D341Med (cell line): ENCODE results near the gene VIPR2.

Experiments
- DNase-seq: peaks from one replicate; pipeline ENCODE4 v3.0.0; 2012; ENCODE audit warnings: low spot score

Gene VIPR2

DNA sequence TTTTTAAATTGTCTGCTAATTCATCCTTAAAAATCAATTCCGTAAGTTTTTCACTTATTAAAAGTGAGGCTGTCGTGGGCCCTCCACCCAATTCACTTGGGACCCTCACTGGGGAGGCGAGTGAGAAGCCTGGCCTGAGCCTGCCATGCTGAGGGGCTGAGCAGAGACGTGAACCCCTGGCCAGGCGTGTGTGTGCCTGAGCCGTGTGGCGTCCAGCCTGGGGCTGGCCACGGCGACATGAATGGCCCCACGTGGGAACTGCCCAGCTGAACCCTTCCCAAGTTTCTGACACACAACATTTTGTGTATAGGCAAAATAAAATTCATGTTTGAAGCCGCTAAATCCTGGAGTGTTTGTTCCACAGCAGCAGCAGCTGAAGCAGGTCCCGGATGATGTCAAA is 13.0 kb upstream of the VIPR2 start:
- no peak for DNase-seq

DNA sequence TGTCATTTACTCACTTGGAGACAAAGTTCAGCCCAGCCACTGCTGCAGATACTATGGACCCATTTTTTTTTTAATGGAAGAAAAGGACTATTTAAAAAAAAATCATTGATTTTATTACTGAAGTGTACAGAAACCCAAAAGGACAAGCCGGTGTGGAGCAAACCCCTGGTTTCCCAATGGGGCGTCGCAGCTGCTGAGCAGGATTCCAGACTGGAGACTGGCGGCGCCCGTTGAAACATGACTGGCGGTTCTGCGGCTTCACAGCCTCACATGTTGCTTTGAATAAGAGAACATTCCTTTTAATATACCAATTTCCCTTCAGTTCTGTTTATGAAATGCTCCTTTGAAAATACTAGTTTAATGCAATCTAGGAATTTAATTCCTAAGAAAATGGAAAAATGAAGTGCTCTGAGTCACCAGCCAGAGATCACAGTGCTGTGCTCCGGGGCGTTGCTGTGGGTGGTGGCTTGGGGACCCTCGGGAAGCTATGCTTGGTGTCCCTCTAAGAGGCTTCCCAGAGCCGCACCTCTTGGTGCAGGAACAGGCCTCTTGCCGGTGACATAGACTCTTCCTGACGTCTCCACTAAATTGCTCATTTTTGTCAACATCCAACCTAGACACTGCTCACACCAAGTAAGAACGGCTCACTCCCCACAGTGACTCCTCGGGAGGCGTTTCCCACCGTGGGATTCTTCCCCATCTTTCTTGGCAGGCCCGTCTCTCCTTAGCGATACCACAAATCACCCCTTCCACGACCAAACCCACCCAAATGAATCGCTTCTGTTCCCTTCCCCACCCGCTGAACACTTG is 12.0 kb upstream of the VIPR2 start:
- no peak for DNase-seq

DNA sequence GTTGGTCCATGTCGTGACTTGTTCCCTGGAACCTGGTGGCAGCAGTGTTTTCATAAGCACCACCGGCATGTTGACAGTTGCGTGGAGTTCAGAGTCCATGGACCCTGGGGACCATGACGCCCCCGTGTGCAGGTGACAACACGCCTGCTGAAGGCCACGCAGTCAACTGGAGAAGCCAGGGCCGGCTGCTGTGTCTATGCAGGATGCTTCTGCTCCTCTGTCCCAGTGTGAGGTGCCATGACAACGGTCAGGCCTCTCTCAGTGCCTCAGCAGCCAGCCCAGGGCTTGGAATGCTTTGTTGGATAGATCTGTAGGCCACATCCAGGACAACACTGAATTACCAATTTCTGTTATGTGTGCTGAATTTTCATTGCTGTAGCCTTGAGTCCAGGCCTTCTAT is 10.7 kb upstream of the VIPR2 start:
- no peak for DNase-seq

DNA sequence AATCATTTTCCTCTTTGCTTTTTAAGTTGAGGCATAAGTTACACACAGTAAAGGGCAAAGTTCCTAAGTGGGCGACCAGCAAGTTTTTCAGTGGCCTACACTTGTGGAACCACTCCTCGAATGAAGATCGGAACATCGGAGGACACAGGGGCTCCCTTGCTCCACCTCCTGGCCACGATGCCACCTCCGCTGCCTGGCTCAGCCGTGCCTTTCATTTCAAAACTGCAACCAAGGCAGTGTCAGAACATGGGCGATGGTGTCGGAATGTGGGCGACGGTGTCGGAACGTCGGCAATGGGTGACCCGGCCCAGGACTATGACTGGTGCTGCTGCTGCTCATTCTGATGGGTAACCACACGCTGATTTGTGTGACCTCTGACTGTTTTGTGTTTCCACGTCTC is 9.6 kb upstream of the VIPR2 start:
- no peak for DNase-seq

DNA sequence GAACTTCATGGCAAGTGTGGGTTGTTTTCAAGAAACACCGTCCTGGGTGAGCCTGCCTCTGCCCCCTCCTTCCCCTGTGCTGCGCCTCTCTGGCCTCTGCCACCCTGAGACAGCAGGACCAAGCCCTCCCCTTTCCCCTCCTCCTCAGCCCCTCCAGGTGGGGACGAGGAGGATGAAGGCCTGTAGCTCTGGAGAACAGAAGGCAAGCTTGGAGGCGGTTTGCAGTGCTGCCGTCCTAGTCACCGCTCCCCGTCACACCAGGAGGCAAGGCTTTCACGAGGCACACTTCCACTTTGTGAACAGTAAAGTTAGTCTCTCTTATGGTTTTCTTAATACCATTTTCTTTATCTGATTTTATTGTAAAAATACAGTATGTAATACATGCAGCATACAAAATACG is 8.8 kb upstream of the VIPR2 start:
- DNase-seq, result no peak

DNA sequence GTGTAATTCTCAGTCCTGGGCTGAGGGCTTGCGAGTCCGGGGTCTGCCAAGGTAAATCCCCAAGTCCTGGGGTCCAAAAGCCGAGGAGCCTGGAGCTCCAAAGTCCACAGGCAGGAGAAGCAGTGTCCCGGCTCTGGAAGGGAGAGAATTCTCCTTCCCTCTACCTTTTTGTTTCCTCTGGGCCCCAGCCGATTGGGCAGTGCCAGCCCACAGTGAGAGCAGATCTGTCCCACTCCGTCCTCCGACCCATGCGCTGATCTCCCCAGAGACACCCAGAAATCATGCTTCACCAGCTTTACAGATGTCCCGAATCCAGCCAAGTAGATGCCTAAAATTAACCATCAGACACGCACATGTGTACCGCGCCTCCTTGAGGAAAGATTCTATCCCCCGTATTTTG is 8.1 kb upstream of the VIPR2 start:
- DNase-seq, result no peak

DNA sequence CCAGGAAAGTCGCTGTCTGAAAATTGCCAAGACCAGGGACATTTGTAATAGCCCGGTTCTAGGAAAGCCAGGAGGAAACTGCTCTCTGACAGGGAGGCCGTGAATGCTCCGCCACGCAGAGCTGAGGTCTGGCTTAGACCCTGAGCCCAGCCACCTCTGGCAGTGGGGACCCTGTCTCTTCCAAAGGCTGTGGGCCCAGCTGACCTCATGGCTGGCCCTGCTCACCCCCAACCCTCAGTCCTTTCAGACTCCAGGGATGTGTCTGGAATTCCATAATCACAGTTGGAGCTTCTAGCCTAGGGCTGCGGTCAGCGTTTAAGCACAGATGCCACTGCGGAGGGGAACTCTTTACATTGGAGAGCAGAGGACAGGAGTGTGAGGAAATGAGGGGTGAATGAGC is 6.6 kb upstream of the VIPR2 start:
- no peak for DNase-seq

DNA sequence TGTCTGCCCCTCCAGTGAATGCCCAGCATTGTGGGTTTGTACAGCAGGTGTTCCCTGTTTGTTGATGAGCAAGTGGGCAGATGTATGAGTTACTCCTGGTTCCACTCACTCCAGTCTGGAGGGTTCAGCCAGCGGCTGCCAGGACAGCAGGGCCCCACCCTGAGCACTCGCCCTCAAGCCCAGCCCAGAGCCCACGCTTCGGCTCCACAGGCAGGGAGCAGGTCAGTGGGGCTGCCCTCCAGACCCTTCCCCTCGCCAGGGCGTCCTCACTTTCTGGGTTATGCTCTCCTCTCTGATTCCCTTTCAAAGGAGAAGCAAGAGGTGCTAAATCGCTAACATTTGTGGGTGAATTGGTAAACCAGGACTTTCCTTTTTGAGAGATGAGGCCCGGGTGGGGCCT is 4.8 kb upstream of the VIPR2 start:
- no peak for DNase-seq

DNA sequence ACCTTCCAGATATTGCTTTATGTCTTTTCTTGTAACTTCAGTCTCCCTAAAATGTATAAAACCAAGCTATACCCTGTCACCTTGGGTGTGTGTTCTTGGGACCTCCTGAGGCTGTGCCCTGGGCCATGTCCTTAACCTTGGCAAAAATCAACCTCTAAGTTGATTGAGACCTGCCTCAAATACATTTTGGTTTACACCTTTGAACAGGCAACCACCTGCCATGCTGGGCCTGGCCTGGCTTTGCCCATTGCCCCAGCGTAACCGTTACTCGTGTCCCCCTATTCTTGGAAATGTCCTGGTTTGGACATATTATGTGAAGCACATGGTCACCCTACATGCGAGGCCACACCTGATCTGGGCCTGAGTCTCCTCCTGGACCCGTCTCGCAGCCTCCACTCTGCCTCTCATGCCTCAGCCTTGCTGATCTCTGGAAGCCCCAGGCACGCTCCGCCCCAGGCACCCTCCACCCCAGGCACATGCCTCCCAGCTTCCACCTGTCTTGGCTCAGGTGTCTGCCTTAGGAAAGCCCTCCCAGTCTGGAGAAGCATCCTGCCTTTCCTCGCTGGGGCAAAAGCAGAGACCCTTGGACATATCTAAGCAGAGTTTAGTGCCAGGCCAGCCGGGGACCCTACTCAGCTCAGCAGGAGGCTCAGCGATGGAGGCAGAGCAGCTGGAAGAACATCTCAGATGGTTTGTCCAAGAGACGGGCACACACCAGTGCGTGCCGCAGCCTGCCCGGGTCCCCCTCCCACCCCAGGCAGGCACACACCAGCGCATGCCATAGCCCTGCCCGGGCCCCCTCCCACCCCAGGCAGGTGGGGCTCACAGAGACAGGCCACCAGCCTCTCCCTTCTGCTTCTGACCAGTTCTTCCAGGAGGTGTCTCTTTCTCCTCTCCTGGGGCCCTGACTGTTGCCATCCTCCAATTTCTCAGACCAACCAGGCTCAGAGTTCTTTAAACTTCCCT is 4.0 kb upstream of the VIPR2 start:
- DNase-seq, result no peak

DNA sequence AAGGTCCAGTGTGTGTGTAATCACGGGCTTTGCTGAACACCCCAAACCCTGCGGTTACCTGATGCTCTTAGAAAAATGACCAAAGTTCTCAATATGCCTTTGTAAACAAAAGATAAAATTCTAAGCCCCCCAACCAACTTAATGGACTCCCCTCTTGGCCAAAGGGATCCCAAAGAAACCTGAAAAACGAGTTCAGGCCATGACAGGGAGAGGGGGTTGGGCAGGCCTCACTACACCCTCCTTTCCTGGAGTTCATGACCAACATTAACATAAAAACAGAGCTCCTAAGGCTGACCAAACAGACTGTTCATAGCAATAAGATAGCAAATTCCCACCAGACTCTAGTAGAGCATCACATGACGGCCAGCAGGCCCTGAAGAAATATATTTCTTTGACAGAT is 3.0 kb upstream of the VIPR2 start:
- DNase-seq, result no peak

DNA sequence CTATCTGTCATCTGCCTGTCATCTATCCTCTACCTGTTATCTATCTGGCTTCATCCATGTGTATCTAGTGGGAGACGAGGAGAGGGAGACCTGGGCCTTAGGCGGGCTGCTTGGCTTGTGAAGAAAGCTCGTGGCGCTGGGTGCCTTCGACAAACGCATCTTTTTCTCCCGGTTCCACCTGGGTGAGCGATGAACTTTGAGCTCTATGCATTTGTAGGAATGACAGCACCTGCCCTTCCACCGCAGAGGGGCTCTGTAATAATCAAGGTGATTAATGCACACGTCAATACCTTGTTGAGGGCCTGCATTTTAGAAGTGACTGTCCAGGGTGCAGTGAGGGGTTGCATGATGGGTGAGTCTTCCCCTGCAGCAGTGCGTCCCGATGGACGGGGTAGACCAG is 2.6 kb upstream of the VIPR2 start:
- no peak for DNase-seq

DNA sequence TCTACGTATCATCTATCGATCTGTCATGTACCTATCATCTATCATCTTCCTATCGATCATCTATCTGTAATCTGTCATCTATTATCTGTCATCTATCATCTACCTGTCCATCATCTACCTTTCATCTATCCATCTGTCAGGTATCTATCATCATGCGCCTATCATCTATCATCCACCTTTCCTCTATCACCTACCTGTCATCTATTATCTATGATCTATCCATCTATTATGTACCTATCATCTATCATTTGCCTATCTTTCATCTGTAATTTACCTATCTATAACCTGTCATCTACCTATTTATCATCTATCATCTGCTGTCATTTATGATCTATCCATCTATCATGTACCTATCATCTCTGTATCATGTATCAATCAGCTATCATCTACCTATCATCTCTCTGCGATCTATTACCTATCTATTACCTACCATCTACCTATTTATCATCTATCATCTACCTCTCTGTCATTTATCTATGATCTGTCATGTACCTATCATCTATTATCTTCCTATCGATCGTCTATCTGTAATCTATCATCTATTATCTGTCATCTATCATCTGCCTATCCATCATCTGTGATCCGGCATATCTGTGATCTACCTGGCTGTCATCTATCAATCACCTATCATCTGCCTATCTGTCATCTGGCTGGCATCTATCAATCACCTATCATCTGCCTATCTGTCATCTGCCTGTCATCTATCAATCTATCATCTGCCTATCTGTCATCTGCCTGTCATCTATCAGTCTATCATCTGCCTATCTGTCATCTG is 1.6 kb upstream of the VIPR2 start:
- no peak for DNase-seq

DNA sequence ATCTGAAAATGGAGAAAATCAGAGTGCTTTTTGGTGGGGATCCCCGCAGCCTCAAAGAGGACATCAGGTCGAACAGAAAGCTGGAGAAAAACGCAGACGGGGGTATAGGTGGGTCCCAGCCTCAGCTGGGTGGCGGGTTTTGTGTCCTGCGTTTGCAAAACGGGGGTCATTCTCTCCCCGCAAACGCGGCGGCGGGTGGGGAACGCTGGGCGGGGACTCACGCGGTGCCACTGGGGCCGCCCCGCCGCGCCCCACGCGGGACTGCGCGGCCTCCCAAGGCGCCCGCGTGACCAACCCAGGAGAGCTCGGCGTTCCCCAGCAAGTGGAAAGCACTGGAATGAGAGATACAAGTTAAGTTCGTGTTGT is 806 bp upstream of the VIPR2 start:
- DNase-seq, result no peak

DNA sequence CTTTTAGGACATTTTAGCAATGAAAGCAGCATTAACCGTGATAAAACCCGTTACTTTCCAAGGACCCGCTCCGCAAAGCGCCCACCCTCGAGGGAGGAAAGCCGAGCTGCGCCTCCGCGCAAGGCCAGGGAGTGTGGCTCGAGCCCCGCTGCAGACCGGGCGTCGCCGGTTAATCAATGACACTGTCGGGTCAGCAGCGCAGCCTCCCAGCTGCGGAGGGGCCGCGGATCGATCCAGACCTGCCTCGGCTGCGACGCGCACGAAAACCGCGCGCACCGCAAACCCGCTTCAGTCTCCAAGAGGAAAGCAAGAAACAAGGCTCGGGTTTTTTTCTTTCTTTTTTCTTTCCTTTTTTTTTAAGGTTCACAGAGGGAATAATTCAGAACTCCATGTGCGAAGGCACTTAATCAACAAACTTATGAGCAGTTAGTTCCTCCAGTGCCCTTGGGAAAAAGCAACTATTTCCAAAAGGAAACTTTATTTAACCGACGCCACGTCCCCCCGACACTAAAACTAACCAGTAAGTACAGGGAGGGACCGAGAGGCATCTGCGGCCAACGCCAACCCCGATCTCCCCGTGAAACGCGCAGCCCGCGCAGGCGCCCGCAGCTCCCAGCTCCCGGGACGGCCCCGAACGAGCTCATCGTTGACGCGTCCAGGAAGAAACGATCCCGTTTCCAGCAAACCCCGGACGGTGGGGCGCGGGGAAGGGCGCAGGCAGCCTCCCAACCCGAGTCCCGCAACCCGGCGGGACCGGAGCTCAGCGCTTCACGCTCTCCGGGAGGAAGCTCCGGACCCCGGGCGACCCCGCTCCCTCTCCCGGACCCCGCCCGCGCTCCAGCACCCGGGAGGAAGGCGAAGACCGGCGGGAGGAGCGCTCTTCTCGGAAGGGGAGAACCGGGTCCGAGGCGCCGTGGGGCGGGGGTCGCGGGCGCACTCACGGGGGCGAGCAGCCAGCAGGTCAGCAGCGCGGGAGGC is 598 bp downstream of the VIPR2 start:
- DNase-seq, result no peak

DNA sequence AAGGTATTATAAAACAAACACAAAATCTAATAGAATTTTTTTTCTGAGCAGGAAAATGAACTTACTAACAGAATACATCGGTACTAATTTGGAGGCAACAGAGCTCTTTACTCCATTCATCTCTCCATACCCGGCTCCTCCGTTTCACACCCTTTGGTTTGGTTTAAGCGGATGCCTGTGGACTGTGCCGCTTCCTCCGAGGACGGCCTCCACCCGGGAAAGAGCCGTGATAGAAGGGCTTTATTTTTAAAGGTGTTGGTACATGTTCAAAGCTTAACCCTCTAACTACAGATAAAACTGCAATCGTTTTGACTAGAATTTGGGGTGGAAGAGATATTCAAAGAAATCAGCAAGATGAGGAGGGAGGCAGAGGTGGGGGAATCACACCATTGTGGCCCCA is 1.9 kb downstream of the VIPR2 start:
- no peak for DNase-seq

DNA sequence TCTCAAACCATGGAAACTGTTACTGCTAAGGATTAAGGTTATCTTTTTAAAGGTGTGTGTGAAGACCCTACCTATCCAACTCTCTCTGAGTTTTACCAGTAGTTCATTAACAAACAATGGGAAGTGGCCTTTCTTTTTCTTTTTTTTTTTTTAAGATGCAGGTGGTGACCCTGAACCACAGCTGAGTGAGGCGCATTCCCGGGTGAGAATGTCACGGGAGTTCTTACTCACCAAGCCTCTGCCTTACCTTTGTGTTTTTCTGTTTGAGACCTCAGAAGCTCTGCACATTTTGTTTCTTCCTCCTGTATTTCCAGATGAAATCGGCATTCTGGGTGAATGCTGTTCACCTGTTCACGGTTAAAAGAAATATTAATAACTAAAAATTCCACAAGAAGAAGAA is 2.5 kb downstream of the VIPR2 start:
- DNase-seq, result no peak

DNA sequence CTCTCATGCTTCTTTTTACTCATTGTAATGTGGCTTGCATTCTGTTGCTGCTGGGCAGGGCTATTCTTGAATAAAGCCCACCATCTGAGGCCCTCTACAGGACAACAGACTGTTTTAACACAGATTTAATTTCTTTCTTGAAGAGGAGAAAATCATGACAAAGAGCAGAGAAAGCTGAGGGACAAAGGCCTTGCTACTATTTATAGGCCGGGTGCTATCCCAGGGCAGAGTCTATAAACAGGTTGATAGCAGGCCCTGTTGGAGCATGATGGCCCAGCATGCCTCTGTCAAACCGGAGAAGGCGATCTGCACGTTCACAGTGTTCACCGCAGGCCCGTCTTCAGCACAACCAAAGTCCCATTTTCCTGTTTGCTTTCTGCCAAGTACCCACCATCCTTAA is 3.0 kb downstream of the VIPR2 start:
- DNase-seq, result no peak

DNA sequence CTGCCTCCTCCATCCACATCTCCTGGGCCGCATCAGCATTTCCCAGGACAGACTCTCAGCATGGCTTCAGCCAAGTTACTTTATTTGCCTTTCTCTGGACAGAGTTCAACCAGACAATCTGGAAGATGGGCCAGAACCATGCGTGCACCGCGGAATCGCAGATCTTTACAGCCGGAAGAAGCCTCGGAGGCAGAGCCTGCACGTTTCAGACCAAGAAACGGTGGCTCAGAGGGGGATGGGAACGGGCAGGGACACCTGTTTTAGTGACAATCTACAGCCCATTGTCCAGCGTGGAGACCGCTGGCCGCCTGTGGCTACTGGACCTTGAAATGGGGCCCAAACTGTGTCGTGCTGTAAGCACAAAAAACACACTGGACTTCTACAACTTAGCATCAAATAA is 3.5 kb downstream of the VIPR2 start:
- no peak for DNase-seq

DNA sequence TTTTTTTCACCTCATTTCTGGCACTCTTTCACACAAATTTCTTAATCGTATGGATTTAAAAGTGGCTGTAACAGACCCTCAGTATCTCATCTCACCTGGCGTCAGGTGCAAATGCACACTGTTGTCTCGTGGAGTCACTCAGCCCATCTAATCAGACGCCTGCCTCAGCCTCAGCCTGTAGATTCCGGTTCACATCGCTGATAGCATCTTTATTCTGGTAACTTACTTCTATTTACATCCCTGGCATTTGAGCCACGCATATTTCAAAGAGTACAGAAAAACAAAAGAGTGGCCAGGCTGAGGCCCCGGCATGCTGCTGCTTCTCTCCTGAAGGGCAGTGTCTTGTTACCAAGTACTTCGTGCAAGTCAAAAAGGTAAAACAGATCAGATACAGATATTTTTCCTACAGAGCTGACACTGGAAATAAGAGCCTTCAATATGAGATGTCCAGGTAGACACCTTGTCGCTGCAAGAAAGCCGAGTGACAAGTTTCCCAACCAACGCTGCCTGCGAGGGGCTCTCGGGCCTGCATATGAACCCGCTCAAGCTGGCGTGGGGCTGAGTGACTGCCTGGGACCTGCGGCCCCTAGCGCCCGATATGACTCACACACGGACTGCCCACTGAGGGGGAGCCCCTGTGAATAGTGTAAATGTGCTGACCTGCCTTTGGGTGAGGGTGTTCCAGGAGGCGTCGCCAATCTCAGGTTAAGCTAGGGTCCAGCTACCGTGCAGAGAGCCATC is 4.3 kb downstream of the VIPR2 start:
- no peak for DNase-seq

DNA sequence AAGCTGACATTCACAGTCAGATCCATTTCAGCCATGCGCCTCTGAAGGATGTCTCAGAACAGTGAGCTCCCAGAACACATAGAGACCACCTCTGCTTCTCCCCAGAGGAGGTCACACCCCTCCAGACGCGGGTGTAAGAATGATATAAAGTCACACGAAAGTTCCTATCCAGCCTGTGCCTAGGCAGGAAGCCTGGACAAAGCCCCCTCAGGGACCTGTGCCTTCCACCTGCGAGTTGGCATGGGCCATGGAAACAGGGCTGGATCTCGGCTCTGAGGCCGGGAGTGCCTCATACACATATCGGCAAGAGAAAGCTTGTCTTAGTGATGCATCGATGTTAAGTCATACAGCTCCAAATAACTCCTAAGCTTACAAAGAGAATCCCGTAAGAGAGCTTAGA is 5.0 kb downstream of the VIPR2 start:
- no peak for DNase-seq

DNA sequence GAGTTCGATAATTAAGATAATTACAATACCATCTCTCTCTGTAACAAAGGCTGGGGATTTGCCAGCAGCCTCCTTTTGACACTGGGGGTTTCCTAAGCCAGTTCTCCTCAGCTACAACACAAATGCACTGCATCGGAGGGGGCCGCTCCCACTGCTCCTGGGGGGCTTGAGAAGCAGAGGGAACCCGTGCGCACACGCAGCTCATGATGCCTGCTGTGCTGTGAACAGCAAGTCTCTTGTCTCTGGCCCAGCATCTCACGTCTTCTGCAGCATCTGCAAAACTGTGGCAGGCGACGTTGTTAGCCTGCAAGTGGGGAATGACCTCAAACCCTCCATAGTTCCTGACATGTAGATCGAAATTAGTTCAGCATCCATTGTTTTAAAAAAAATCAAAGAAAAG is 5.5 kb downstream of the VIPR2 start:
- DNase-seq, result no peak
